ENCODE results near the gene HOXD3.

Gene HOXD3

GRCh38 chr2:176175709-176176607 lies 18.9 kb downstream of the HOXD3 start:
- no peak for DNase-seq (ENCODE audit: low read depth, low spot score)
- H3K4me3 ChIP-seq (ENCODE audit: low read length), result no peak overlapping the region
- no CpG with 5 or more reads among the region's 7 CpGs for WGBS (ENCODE audit: insufficient coverage, insufficient read length)

GRCh38 chr2:176177580-176178037 lies 20.5 kb downstream of the HOXD3 start:
- Histone ChIP-seq H3K4me3 (ENCODE audit: low read length) (peak overlapping the region; percentile 19; the same call in 1 of the 2 replicates), H3K4me1 (ENCODE audit: control insufficient read depth, insufficient read depth, low read length) (peaks cover 6% of the 10 kb centered on the region; the same call in 1 of the 2 replicates), H3K27ac (ENCODE audit: low read length) (no peak overlapping the region), H3K9me3 (ENCODE audit: control insufficient read depth, insufficient read depth, low read length) (no peaks in the 10 kb centered on the region), H3K36me3 (ENCODE audit: control insufficient read depth, insufficient read depth, low read length) (no peaks in the 10 kb centered on the region), H3K27me3 (ENCODE audit: control insufficient read depth, insufficient read depth, low read length) (peaks cover 88% of the 10 kb centered on the region)
- no peak for DNase-seq (ENCODE audit: low read depth, low spot score)
- no CpG with 5 or more reads among the region's 12 CpGs for WGBS (ENCODE audit: insufficient coverage, insufficient read length)

More at GRCh38 chr2:176175709-176176607, 18.9 kb downstream of the HOXD3 start:
- peaks cover 6% of the 10 kb centered on the region for H3K4me1 ChIP-seq (ENCODE audit: control insufficient read depth, insufficient read depth, low read length)
- H3K9me3 ChIP-seq (ENCODE audit: control insufficient read depth, insufficient read depth, low read length), result no peaks in the 10 kb centered on the region
- peaks cover 95% of the 10 kb centered on the region for H3K27me3 ChIP-seq (ENCODE audit: control insufficient read depth, insufficient read depth, low read length)
- no peak overlapping the region for H3K27ac ChIP-seq (ENCODE audit: low read length)
- no peaks in the 10 kb centered on the region for H3K36me3 ChIP-seq (ENCODE audit: control insufficient read depth, insufficient read depth, low read length)

DNA sequence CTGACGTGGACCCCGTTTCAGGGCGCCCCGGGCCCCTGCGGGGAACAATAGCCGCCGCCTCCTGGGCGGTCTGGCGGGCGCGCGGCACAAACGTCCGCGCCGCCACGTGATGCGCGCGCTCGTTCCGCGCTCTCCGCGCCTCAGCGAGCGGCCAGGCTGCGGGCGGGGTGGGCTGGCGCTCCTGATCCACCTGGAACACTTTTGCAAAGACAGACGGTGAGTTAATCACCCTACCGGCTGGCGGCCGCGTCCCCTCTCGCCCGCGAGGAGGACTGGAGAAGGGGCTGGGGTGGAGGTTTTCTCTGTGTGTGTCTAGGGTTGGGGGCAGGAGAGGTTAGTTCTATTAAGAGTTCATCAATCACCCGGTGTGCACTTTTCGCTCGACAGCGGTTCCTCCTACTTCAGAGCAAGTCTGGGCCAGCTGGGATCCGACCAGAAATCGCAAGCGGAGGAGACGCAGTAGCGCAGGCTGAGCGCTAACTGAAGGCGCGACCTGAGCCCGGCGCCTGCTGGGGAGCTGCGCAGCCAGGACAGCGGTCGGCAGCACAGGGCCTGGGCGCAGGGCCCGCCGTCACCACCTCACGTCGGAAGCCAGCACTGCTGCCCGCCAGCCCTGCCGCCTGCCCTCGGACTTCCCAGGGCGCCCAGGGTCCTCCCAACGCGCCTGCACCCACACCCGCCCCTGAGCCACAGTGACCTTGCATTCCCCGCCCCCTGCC lies 21.1 kb downstream of the HOXD3 start:
- Histone ChIP-seq H3K27me3 (ENCODE audit: control insufficient read depth, insufficient read depth, low read length) (peaks cover 88% of the 10 kb centered on the region), H3K4me3 (ENCODE audit: low read length) (peak overlapping the region; percentile 19; the same call in 1 of the 2 replicates)
- no peak for DNase-seq (ENCODE audit: low read depth, low spot score)

GRCh38 chr2:176178757-176179295 lies 21.7 kb downstream of the HOXD3 start:
- Histone ChIP-seq H3K4me1 (ENCODE audit: control insufficient read depth, insufficient read depth, low read length) (peaks cover 6% of the 10 kb centered on the region; the same call in 1 of the 2 replicates), H3K4me3 (ENCODE audit: low read length) (peak overlapping the region; percentile 19; the same call in 1 of the 2 replicates), H3K36me3 (ENCODE audit: control insufficient read depth, insufficient read depth, low read length) (no peaks in the 10 kb centered on the region), H3K27ac (ENCODE audit: low read length) (no peak overlapping the region), H3K27me3 (ENCODE audit: control insufficient read depth, insufficient read depth, low read length) (peaks cover 89% of the 10 kb centered on the region), H3K9me3 (ENCODE audit: control insufficient read depth, insufficient read depth, low read length) (no peaks in the 10 kb centered on the region)
- DNase-seq (ENCODE audit: low read depth, low spot score), result no peak
- no CpG with 5 or more reads among the region's 7 CpGs for WGBS (ENCODE audit: insufficient coverage, insufficient read length)

More for the DNA sequence above, 21.1 kb downstream of the HOXD3 start:
- no peaks in the 10 kb centered on the region for H3K9me3 ChIP-seq (ENCODE audit: control insufficient read depth, insufficient read depth, low read length)
- H3K27ac ChIP-seq (ENCODE audit: low read length), result no peak overlapping the region
- no peaks in the 10 kb centered on the region for H3K36me3 ChIP-seq (ENCODE audit: control insufficient read depth, insufficient read depth, low read length)
- peaks cover 6% of the 10 kb centered on the region; the same call in 1 of the 2 replicates for H3K4me1 ChIP-seq (ENCODE audit: control insufficient read depth, insufficient read depth, low read length)
- no CpG with 5 or more reads among the region's 68 CpGs for WGBS (ENCODE audit: insufficient coverage, insufficient read length)

- no peaks in the 10 kb centered on the region for H3K36me3 ChIP-seq (ENCODE audit: control insufficient read depth, insufficient read depth, low read length)
- H3K4me1 ChIP-seq (ENCODE audit: control insufficient read depth, insufficient read depth, low read length), result peaks cover 3% of the 10 kb centered on the region; the same call in 1 of the 2 replicates
- peaks cover 86% of the 10 kb centered on the region for H3K27me3 ChIP-seq (ENCODE audit: control insufficient read depth, insufficient read depth, low read length)
- H3K9me3 ChIP-seq (ENCODE audit: control insufficient read depth, insufficient read depth, low read length), result no peaks in the 10 kb centered on the region
- no peak overlapping the region for H3K4me3 ChIP-seq (ENCODE audit: low read length)
- no peak overlapping the region for H3K27ac ChIP-seq (ENCODE audit: low read length)
- WGBS (ENCODE audit: insufficient coverage, insufficient read length), result no CpG with 5 or more reads among the region's 3 CpGs
- DNase-seq (ENCODE audit: low read depth, low spot score), result no peak
Observed at GRCh38 chr2:176181551-176181950, 24.4 kb downstream of the HOXD3 start.

GRCh38 chr2:176182671-176183070 lies 25.6 kb downstream of the HOXD3 start:
- Histone ChIP-seq H3K27ac (ENCODE audit: low read length) (no peak overlapping the region), H3K27me3 (ENCODE audit: control insufficient read depth, insufficient read depth, low read length) (peaks cover 84% of the 10 kb centered on the region)
- no CpG with 5 or more reads among the region's 3 CpGs for WGBS (ENCODE audit: insufficient coverage, insufficient read length)

GRCh38 chr2:176184749-176185148 lies 27.6 kb downstream of the HOXD3 start:
- no peaks in the 10 kb centered on the region for H3K9me3 ChIP-seq (ENCODE audit: control insufficient read depth, insufficient read depth, low read length)
- no peaks in the 10 kb centered on the region; the same call in 1 of the 2 replicates for H3K4me1 ChIP-seq (ENCODE audit: control insufficient read depth, insufficient read depth, low read length)
- no CpG with 5 or more reads among the region's 2 CpGs for WGBS (ENCODE audit: insufficient coverage, insufficient read length)
- peaks cover 80% of the 10 kb centered on the region for H3K27me3 ChIP-seq (ENCODE audit: control insufficient read depth, insufficient read depth, low read length)
- no peak overlapping the region for H3K27ac ChIP-seq (ENCODE audit: low read length)
- no peak overlapping the region for H3K4me3 ChIP-seq (ENCODE audit: low read length)
- no peaks in the 10 kb centered on the region for H3K36me3 ChIP-seq (ENCODE audit: control insufficient read depth, insufficient read depth, low read length)
- no peak for DNase-seq (ENCODE audit: low read depth, low spot score)

More at GRCh38 chr2:176182671-176183070, 25.6 kb downstream of the HOXD3 start:
- no peaks in the 10 kb centered on the region for H3K36me3 ChIP-seq (ENCODE audit: control insufficient read depth, insufficient read depth, low read length)
- H3K9me3 ChIP-seq (ENCODE audit: control insufficient read depth, insufficient read depth, low read length), result no peaks in the 10 kb centered on the region
- peaks cover 3% of the 10 kb centered on the region; the same call in 1 of the 2 replicates for H3K4me1 ChIP-seq (ENCODE audit: control insufficient read depth, insufficient read depth, low read length)
- DNase-seq (ENCODE audit: low read depth, low spot score), result no peak
- H3K4me3 ChIP-seq (ENCODE audit: low read length), result no peak overlapping the region

DNA sequence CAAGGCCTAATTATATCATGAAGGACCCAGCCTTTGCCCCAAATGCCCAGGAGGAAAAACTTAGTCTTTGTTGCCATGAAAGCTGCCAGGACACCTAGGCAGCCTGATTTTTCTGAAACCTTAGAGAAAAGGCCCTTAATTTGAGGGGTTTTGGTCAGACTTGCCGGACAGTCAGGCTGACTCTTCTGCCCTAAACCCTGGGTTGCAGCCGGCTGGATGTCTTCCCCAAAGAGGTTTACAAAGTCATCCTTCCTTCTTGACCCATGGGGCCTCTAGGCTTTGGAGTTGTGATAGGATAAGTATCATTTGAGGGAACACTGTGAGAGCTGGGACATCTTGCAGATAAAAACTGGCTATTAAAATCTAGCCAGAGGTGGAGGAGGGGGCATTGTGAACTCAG lies 28.9 kb downstream of the HOXD3 start:
- Histone ChIP-seq H3K27me3 (ENCODE audit: control insufficient read depth, insufficient read depth, low read length) (peaks cover 79% of the 10 kb centered on the region), H3K9me3 (ENCODE audit: control insufficient read depth, insufficient read depth, low read length) (no peaks in the 10 kb centered on the region), H3K36me3 (ENCODE audit: control insufficient read depth, insufficient read depth, low read length) (no peaks in the 10 kb centered on the region), H3K27ac (ENCODE audit: low read length) (no peak overlapping the region), H3K4me3 (ENCODE audit: low read length) (no peak overlapping the region), H3K4me1 (ENCODE audit: control insufficient read depth, insufficient read depth, low read length) (no peaks in the 10 kb centered on the region; the same call in 1 of the 2 replicates)
- WGBS (ENCODE audit: insufficient coverage, insufficient read length), result no CpG with 5 or more reads among the region's 2 CpGs
- no peak for DNase-seq (ENCODE audit: low read depth, low spot score)

DNA sequence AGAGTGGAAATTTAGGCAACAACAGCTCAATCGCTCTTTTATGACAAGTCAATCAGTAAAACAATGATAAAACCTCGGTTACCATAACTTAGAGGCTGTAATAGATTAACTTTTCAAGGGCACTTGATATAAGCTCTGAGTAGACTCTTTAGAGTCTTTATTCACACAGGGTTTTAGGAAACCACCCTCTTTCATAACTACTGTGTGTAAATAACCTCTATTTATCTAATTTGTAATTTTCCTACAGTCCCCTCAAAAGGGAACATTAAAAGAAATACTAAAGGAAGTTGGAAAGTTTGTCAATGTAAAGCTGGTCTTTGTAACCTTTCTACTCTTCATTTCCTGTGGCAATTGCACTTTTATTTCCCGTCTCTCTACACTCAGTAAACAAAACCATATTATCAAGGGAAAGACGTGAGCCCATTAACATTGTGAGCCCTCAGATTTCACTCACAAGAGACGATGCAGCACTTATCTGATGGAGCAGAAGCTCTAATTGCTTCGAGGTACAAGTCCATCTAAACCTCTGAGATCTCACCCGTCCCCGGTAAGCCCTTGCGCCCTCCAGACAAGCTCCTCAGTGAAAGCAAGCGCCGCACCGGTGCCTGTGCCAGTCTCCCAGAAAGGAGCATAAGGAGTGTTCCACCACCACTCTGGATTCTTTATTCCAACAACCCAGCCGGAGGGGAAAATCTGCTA lies 30.2 kb downstream of the HOXD3 start:
- H3K4me3 ChIP-seq (ENCODE audit: low read length), result no peak overlapping the region
- DNase-seq (ENCODE audit: low read depth, low spot score), result no peak
- H3K36me3 ChIP-seq (ENCODE audit: control insufficient read depth, insufficient read depth, low read length), result no peaks in the 10 kb centered on the region
- H3K27me3 ChIP-seq (ENCODE audit: control insufficient read depth, insufficient read depth, low read length), result peaks cover 76% of the 10 kb centered on the region
- H3K27ac ChIP-seq (ENCODE audit: low read length), result no peak overlapping the region
- H3K9me3 ChIP-seq (ENCODE audit: control insufficient read depth, insufficient read depth, low read length), result no peaks in the 10 kb centered on the region
- H3K4me1 ChIP-seq (ENCODE audit: control insufficient read depth, insufficient read depth, low read length), result no peaks in the 10 kb centered on the region; the same call in 1 of the 2 replicates
- no CpG with 5 or more reads among the region's 13 CpGs for WGBS (ENCODE audit: insufficient coverage, insufficient read length)
